HG02642 (cell line): ENCODE measurements around the gene ARAP1.

Experiments used
- ATAC-seq: cut with Tn5 transposase; IDR thresholded peaks from one replicate; pipeline ENCODE4 v1.9.1; 2021; ENCODE audit warnings: mild to moderate bottlenecking; ENCODE audit not compliant: unreplicated experiment, poor library complexity

The ARAP1 gene

GRCh38 chr11:72672597-72673238 lies 79.5 kb downstream of the ARAP1 start:
- ATAC-seq = no peak

GRCh38 chr11:72671152-72672099 lies 80.8 kb downstream of the ARAP1 start:
- ATAC-seq = no peak

- no peak for ATAC-seq
These were observed 82.2 kb downstream of the ARAP1 start for GRCh38 chr11:72670041-72670440.

GRCh38 chr11:72669527-72669926 lies 82.7 kb downstream of the ARAP1 start:
- no peak for ATAC-seq

- ATAC-seq = peak; percentile 82
These were observed 83.4 kb downstream of the ARAP1 start for GRCh38 chr11:72668629-72669347.

- ATAC-seq = no peak
These were observed 86.2 kb downstream of the ARAP1 start for GRCh38 chr11:72665911-72666472.

GRCh38 chr11:72662036-72662435 lies 90.2 kb downstream of the ARAP1 start:
- ATAC-seq = no peak

- no peak for ATAC-seq
These were observed 90.7 kb downstream of the ARAP1 start for GRCh38 chr11:72661486-72661885.

GRCh38 chr11:72658989-72659640 lies 93.1 kb downstream of the ARAP1 start:
- no peak for ATAC-seq

DNA sequence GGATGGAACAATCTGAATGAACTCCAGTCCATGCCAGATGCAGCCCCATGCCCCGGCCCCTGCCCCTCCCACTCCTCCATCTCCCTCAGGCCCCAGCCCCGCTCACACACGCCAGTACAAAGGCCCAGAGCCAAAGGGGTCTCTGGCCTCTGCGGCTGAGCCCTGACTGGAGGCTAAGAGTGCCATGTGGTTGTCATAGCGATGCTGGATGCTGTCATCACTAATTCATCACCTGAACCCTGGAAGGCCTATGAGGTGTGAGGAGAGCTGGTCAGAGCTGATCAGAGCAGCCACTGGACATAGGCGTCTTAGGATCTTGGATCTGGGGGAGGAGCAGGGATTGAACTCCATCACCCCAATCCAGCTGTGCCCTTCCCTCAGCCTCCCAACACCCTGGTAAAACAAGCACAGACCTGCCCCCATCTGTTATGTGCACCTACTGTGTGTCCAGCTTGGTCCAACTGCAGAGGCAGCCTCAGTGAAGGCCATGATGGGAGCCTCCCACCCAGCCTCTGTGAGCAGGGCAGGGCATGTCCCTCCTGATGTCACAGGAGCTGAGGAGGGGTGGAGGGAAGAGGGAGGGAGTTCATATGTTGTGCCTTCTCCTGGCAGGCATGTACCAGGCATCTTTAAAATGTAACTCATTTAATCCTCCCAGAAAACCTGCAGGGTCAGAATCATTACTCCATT lies 94.7 kb downstream of the ARAP1 start:
- ATAC-seq = no peak

DNA sequence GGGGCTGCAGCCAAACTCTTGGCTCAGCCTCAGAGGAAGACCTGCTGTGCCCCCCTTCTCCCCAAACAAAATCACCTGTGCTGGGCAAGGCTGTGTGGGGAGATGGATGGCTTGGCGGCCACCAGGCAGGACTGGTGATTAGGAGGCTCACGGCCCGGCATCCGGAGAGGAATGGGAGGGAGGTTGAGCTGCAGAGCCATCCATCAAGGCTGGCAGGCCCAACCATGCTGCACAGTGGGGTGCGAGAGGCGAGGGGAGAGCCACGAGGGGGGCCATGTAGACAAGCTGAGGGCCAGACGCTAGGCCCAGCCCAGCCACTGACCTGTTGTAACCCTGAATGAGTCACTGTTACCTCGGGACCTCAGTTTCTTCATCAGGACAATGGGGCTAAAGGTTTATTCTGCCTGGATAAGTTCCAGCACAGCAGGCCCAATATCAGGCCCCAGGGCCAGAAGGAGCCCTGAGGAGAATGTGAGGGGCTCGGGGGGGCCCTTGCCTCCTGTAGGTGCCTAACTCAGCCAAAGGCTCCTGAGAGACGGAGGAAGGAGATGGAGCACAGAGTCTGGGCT lies 96.2 kb downstream of the ARAP1 start:
- no peak for ATAC-seq

DNA sequence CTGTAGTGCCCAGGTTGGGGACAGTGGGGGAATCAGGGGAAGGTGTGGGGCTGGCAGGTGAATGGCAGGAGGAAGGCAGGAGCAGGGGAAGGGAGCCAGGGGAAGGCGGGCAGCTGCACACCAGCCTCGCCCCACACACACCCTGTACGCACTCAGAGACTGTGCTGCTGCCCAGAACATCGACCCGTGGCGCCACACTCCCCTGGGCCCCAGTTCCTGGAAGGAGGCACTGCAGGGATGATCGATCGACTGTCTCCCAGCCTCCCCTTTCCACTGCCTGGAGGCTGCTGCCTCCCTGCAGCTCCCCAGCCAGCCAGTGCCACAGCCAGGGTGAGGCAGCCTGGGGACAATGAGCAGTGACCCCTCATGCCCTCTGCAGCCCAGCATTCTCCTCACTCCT lies 97.2 kb downstream of the ARAP1 start:
- no peak for ATAC-seq

DNA sequence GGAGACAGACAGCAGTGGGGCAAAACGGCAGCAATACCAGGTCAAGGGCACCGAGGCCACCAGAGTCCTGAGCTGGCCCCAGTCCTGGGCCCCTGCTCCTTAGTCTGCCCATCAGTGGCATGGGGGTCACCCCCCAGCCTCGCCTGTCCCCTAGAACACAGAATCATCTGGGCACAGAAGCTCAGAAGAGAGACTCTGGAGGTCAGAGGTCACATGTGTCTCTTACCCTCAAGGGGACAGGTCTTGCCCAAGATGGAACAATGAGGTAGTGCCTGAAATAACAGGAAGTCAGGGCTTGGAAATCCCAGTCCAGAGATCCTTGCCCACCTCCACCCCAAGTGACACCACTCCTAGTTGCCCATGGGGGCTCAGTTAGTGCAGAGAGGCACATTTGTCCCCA lies 98.6 kb downstream of the ARAP1 start:
- no peak for ATAC-seq

DNA sequence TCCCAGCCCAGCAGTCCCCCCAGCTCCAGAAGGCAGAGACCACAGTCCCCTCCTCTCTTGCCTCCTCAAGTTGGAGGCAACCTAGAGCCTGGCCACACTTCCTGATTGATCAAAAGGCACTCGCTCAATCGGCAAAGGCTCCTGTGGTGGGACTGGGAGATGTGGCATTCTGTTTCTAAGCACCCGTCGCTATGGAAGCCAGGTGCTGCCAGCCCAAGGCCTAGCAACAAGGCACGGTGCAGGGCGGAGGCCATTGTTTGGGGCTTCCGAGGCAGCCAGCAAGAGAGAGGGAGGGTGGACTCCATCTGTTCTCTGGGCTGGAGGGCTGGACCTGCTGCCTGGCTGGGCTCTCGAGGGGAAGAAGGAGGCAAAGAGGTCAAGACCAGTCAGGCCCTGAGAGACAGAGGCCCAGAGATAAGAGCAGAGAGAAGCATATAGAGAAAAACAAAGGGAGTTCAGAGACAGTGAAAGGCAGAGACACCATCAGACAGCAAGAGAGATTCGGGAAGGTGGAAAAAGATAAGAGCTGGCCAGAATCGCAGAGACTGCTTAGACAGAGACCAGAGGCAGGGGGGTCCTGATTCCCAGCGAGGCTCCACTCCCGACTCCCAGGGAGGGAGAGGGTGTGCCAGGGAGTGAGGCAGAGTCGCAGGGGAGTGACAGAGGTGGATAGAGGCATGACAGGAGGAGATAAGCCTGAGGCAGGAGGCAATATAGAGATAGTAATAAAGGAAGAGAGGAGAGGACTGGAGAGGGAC lies 99.2 kb downstream of the ARAP1 start:
- no peak for ATAC-seq

GRCh38 chr11:72652133-72652532 lies 100.1 kb downstream of the ARAP1 start:
- ATAC-seq = no peak

- no peak for ATAC-seq
These were observed 102.8 kb downstream of the ARAP1 start for GRCh38 chr11:72649215-72649976.

DNA sequence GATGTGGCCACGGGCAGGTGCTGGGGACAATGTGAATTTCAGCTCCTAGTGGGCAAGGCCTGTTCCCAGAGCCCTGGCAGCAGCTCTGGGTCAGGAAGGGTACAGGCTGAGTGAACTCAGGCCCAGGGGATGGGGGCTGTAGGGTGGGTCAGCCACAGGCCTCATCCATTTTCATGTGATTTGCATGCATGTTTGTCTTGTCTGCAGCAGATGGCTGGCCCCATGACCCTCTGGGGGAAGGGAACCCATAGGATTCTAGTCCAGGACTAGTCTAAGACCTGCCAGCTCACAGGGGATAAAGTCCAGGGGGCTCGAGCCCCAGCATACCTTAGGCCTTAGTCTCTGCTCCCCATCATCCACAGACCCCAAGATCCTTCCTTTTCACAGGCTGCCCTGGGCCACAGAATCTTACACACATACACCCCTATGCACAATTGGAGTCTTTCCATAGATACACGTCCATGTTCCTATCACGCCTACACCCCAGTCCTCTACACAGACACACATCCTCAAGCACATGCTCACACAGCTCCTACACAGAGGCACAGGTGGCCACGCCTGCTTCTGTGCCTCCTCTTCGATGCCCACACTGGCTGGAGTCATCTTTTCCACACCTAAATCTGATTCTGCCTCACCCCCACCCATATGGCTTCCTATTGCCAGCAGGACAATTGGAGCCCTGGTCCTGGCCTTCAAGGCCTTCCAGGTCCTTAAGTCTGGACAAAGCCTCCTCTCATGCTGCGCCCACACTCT lies 103.6 kb downstream of the ARAP1 start:
- ATAC-seq = no peak
